HepG2 (cell line): ENCODE results near the gene GALNT10. TPM values are rescaled to one million over a fixed set of nuclear protein-coding genes. Genes with fewer than 3 reads are reported as not detected.

ENCODE experiments used
- ATAC-seq: fragments of 200-7000 bp; cut with Tn5 transposase; 3 replicates; pipeline ENCODE4 v1.9.1; 2020; ENCODE audit warnings: mild to moderate bottlenecking, moderate library complexity
- BruUV-seq: library from RNA; stranded (reverse); fragments of 400-500 nt; replicated peaks from 2 replicates; lab custom pipeline; 2021; lab: Mats Ljungman, UMichigan
- CTCF ChIA-PET: fragments of 300-600 bp; formaldehyde crosslinking; extraction: SDS; loops from one replicate; lab custom pipeline; 2021; ENCODE audit warnings: low total read pairs, inconsistent platforms, low intra/inter-chr PET ratio; lab: Yijun Ruan, JAX
- POLR2A ChIA-PET: fragments of 350-600 bp; sonication (Branson Sonifier 250); formaldehyde crosslinking; loops from one replicate; lab custom pipeline; 2020; ENCODE audit warnings: antibody characterized with exemption, inconsistent platforms; lab: Yijun Ruan, JAX
- DNase-seq: peaks from one replicate; pipeline ENCODE4 v3.0.0-alpha.2; 2015; ENCODE audit warnings: low spot score
- FAIRE-seq: peaks from 3 replicates; lab custom pipeline; 2011; peaks lifted over from hg19 to GRCh38; lab: Jason Lieb, UNC
- H2AFZ ChIP-seq: one replicate; pipeline ENCODE4 v1.6.1; 2011; ENCODE audit warnings: low read length, inconsistent platforms
- H3K27ac ChIP-seq: fragments of 300-600 bp; 3 replicates; pipeline ENCODE4 v1.8.0; 2011; ENCODE audit warnings: mixed run types, mild to moderate bottlenecking, mixed read lengths, low read length, inconsistent platforms; ENCODE audit not compliant: insufficient read depth; ENCODE audit errors: extremely low read length
- H3K27me3 ChIP-seq, 2 experiments: fragments of 200-600 bp in 1 of 2; 2 replicates in 1 of 2; 3 replicates in 1 of 2; pipeline versions ENCODE4 v1.6.0 to v1.8.0; 2011; ENCODE audit warnings: low read length in 2 of 2, mild to moderate bottlenecking in 2 of 2, moderate library complexity in 2 of 2, inconsistent platforms in 1 of 2; ENCODE audit not compliant: insufficient read depth in 2 of 2, control insufficient read depth in 1 of 2
- H3K36me3 ChIP-seq, 2 experiments: fragments of 200-600 bp in 1 of 2; replicated peaks in 1 of 2; 2 replicates in 1 of 2; 3 replicates in 1 of 2; pipeline versions ENCODE4 v1.5.1 to v1.8.0; 2011; ENCODE audit warnings: low read length in 2 of 2, inconsistent platforms in 1 of 2; ENCODE audit not compliant: insufficient read depth in 2 of 2, control insufficient read depth in 1 of 2
- H3K4me1 ChIP-seq: 2 replicates; pipeline ENCODE4 v1.5.1; 2012; ENCODE audit warnings: low read length, inconsistent platforms; ENCODE audit not compliant: insufficient read depth
- H3K4me2 ChIP-seq: 2 replicates; pipeline ENCODE4 v1.6.0; 2011; ENCODE audit warnings: low read depth, low read length, inconsistent platforms
- H3K4me3 ChIP-seq, 3 experiments: fragments of 200-600 bp in 1 of 3; sonication (generic), shearing (Covaris generic) in 1 of 3; replicated peaks in 1 of 3; 2 replicates each; pipeline ENCODE4 v1.5.1; 2011 to 2016; ENCODE audit warnings: low read length in 3 of 3, inconsistent platforms in 2 of 3, low read depth in 2 of 3, mild to moderate bottlenecking in 2 of 3, control low read depth in 1 of 3, mixed read lengths in 1 of 3; ENCODE audit not compliant: insufficient read depth in 1 of 3
- H3K79me2 ChIP-seq: one replicate; pipeline ENCODE4 v1.6.1; 2011; ENCODE audit warnings: low read length, inconsistent platforms; ENCODE audit not compliant: insufficient read depth
- H3K9ac ChIP-seq: 2 replicates; pipeline ENCODE4 v1.6.0; 2011; ENCODE audit warnings: mild to moderate bottlenecking, low read depth, low read length, inconsistent platforms; ENCODE audit not compliant: insufficient read depth
- H3K9me3 ChIP-seq: 2 replicates; pipeline ENCODE4 v1.5.1; 2012; ENCODE audit warnings: mild to moderate bottlenecking, low read length
- H4K20me1 ChIP-seq: 2 replicates; pipeline ENCODE4 v1.6.0; 2011; ENCODE audit warnings: inconsistent platforms, mild to moderate bottlenecking, low read length, moderate library complexity; ENCODE audit not compliant: insufficient read depth
- BCL6 ChIP-seq: IDR thresholded peaks from 2 replicates; pipeline ENCODE4 v1.6.1; 2016; ENCODE audit warnings: missing genetic modification reagents, missing compliant biosample characterization
- CCDC6 ChIP-seq: sonication (generic); formaldehyde crosslinking; IDR thresholded peaks from 2 replicates; pipeline ENCODE4 v1.8.1; 2022; ENCODE audit warnings: mild to moderate bottlenecking, missing genetic modification reagents, moderate library complexity
- ELF3 ChIP-seq: IDR thresholded peaks from 2 replicates; pipeline ENCODE4 v1.6.1; 2016; ENCODE audit warnings: missing genetic modification reagents, missing compliant biosample characterization
- EP300 ChIP-seq, 3 experiments: sonication (generic) in 1 of 3; formaldehyde crosslinking in 1 of 3; IDR thresholded peaks; 2 replicates each; pipeline versions ENCODE4 v1.5.1 to v1.6.1; 2011 to 2020; ENCODE audit warnings: low read depth in 2 of 3, low read length in 2 of 3, borderline replicate concordance in 1 of 3, improper control_type of control experiment in 1 of 3, mild to moderate bottlenecking in 1 of 3, missing genetic modification reagents in 1 of 3, moderate library complexity in 1 of 3
- FOSL2 ChIP-seq: sonication (generic); formaldehyde crosslinking; IDR thresholded peaks from 2 replicates; pipeline ENCODE4 v1.4.0; 2020; ENCODE audit warnings: missing genetic modification reagents
- FOXA1 ChIP-seq, 2 experiments: fragments of 450-650 bp in 1 of 2; sonication (generic) in 1 of 2; formaldehyde crosslinking in 1 of 2; IDR thresholded peaks; 2 replicates each; pipeline versions ENCODE4 v1.4.0 to v1.6.1; 2016 to 2020; ENCODE audit warnings: missing genetic modification reagents in 1 of 2
- FOXA3 ChIP-seq: IDR thresholded peaks from 2 replicates; pipeline ENCODE4 v1.6.1; 2016; ENCODE audit warnings: missing genetic modification reagents, missing compliant biosample characterization
- FOXP1 ChIP-seq, 2 experiments: fragments of 450-650 bp in 1 of 2; IDR thresholded peaks; 2 replicates each; pipeline ENCODE4 v1.6.1; 2017 to 2018; ENCODE audit warnings: antibody characterized with exemption in 1 of 2
- GATAD2A ChIP-seq: IDR thresholded peaks from 2 replicates; pipeline ENCODE4 v1.6.1; 2016
- SAP130 ChIP-seq: IDR thresholded peaks from 2 replicates; pipeline ENCODE4 v1.6.1; 2016; ENCODE audit warnings: low read depth
- TARDBP ChIP-seq: sonication (generic); formaldehyde crosslinking; IDR thresholded peaks from 2 replicates; pipeline ENCODE4 v1.8.0; 2022; ENCODE audit warnings: mild to moderate bottlenecking, missing genetic modification reagents
- TRIM24 ChIP-seq: sonication (generic); formaldehyde crosslinking; IDR thresholded peaks from 2 replicates; pipeline ENCODE4 v1.8.0; 2022; ENCODE audit warnings: mild to moderate bottlenecking, missing genetic modification reagents
- ZNF652 ChIP-seq: IDR thresholded peaks from 2 replicates; pipeline ENCODE4 v1.6.1; 2016; ENCODE audit warnings: low read depth, borderline replicate concordance
- ZNF83 ChIP-seq: sonication (generic); formaldehyde crosslinking; IDR thresholded peaks from 2 replicates; pipeline ENCODE4 v1.4.0; 2020; ENCODE audit warnings: missing genetic modification reagents, mild to moderate bottlenecking, borderline replicate concordance
- WGBS: methylation state at CpG from one replicate; pipeline ENCODE4 v1.1.6; 2017; ENCODE audit warnings: low lambda C conversion rate; 5-methylcytosine and 5-hydroxymethylcytosine counted together
- in situ Hi-C: cut with HindIII; loops from 2 replicates; pipeline ENCODE4 v1.10.0; 2017; ENCODE audit warnings: low pct_unique_long_range_greater_than_20kb; ENCODE audit not compliant: extremely low pct_ligation_motif_present
- intact Hi-C: fragments of 100-400 bp; cut with micrococcal nuclease; formaldehyde crosslinking; loops from one replicate; pipeline ENCODE4 v1.10.0; 2022; ENCODE audit not compliant: unreplicated experiment
- polyA plus RNA-seq, 8 experiments: library from polyadenylated mRNA; depleted of rRNA in 3 of 8; stranded (reverse) in 7 of 8; unstranded in 1 of 8; fragments of >200 nt; fragmentation: Illumina TruSeq in 4 of 8; extraction: Trizol in 4 of 8; gene quantifications; 2 replicates each; pipeline versions ENCODE4 v1.2.1 to v1.2.3, GENCODE V29; 2011 to 2016; ENCODE audit warnings: low read depth in 4 of 8, missing spikeins in 1 of 8, mixed read lengths in 1 of 8; ENCODE audit not compliant: insufficient read depth in 1 of 8
- total RNA-seq, 5 experiments: library from RNA; depleted of rRNA; stranded (reverse); fragments of >200 nt; fragmentation: Illumina TruSeq; extraction: Trizol; gene quantifications; 2 replicates each; pipeline ENCODE4 v1.2.3, GENCODE V29; 2016; ENCODE audit warnings: low read depth in 1 of 5
- TF ChIP-seq, protein P1 (sequence below): sonication (generic); formaldehyde crosslinking; IDR thresholded peaks from 2 replicates; pipeline ENCODE4 v1.4.0; 2020; ENCODE audit warnings: missing genetic modification reagents
- TF ChIP-seq, protein P2 (sequence below): IDR thresholded peaks from 2 replicates; pipeline ENCODE4 v1.4.0; 2020; ENCODE audit warnings: mild to moderate bottlenecking, missing genetic modification reagents

Gene GALNT10
- total and polyA plus RNA-seq, 2 of the 13 experiments (the other 11 are each of a cell fraction or from before 2014, with no cell fraction given): 8.1 to 11.2 TPM

DNA sequence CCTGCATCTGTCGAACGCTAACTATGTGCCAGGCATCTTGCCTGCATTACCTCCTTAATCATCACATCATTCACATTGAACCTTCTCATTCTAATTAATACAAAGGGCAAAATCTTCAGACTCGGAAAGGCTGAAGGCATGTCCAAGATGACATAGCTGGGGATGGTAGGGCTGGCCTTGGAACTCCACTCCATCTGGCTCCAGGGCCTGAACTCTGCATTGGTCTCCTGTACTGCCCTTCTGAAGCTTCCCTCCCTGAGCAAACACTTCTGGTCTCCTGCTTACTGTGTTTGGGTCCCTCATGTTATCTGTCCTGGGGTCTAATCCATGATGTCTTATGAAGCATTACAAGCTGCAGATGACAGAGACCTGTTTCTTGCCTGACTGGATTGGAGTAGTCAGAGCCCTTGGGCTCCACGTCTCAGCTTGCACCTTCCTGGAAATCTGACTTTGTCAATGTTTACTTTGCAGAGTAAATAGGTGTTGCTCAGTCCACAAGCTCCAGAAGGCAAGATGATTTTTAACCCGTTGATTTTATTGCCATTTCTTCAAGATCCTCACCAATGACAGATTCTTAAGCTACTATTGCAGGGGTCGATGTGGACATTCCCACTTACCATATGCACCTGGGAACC is 106.1 kb downstream of the GALNT10 start:
- Histone ChIP-seq H3K4me1 (peaks cover 27% of the 10 kb centered on the region), H3K79me2 (no peaks in the 10 kb centered on the region), H3K27me3 (no peaks in the 10 kb centered on the region), H2AFZ (no peak overlapping the region), H3K4me2 (peak overlapping the region; percentile 13; the same call in 1 of the 2 replicates), H3K9me3 (no peaks in the 10 kb centered on the region), H4K20me1 (no peaks in the 10 kb centered on the region), H3K9ac (no peak overlapping the region), H3K4me3 (no peak overlapping the region), H3K27ac (no peak overlapping the region), H3K36me3 (no peaks in the 10 kb centered on the region; a peak in 1 of 5 replicates)
- ChIA-PET CTCF (no interaction called here), POLR2A (no interaction called here)
- FAIRE-seq (peak; percentile 44), DNase-seq (no peak), ATAC-seq (peak; percentile 72)
- in situ Hi-C loops: no loop called here
- WGBS: 47% methylated on average over 6 of the region's 6 CpGs
- TF ChIP-seq BCL6 (CRISPR knock-in tag) (peak; percentile 81), GATAD2A (CRISPR knock-in tag) (peak; percentile 62), ZNF83 (CRISPR knock-in tag) (no peak), TARDBP (CRISPR knock-in tag) (0 out of 2 replicates have a peak, but pooled peaks have one; percentile 25), ZNF652 (CRISPR knock-in tag) (peak; percentile 87), FOSL2 (peak; percentile 29; the same call in 1 of the 2 replicates), TRIM24 (CRISPR knock-in tag) (no peak), CCDC6 (0 out of 2 replicates have a peak, but pooled peaks have one; percentile 29), SAP130 (peak; percentile 17; the same call in 1 of the 2 replicates), ELF3 (no peak), FOXP1 (IDR thresholded peaks at IDR 0.05) (no peak), FOXP1 (CRISPR knock-in tag; IDR thresholded peaks at IDR 0.05) (0 out of 2 replicates have a peak, but pooled peaks have one; percentile 41), FOXA3 (CRISPR knock-in tag) (peak; percentile 79), EP300 (IDR thresholded peaks at IDR 0.05; ENCODE audit: low read depth in 2 of 2, low read length in 2 of 2) (0 out of 4 replicates have a peak, but pooled peaks of 1 of the 2 experiments have one; percentile 37), EP300 (CRISPR knock-in tag; IDR thresholded peaks at IDR 0.05; ENCODE audit: borderline replicate concordance) (no peak), FOXA1 (IDR thresholded peaks at IDR 0.05) (no peak), FOXA1 (CRISPR knock-in tag; IDR thresholded peaks at IDR 0.05) (peak; percentile 86)
- TF ChIP-seq, protein P1, sequence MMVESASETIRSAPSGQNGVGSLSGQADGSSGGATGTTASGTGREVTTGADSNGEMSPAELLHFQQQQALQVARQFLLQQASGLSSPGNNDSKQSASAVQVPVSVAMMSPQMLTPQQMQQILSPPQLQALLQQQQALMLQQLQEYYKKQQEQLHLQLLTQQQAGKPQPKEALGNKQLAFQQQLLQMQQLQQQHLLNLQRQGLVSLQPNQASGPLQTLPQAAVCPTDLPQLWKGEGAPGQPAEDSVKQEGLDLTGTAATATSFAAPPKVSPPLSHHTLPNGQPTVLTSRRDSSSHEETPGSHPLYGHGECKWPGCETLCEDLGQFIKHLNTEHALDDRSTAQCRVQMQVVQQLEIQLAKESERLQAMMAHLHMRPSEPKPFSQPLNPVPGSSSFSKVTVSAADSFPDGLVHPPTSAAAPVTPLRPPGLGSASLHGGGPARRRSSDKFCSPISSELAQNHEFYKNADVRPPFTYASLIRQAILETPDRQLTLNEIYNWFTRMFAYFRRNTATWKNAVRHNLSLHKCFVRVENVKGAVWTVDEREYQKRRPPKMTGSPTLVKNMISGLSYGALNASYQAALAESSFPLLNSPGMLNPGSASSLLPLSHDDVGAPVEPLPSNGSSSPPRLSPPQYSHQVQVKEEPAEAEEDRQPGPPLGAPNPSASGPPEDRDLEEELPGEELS (CRISPR knock-in tag): peak; percentile 36; the same call in 1 of the 2 replicates
- TF ChIP-seq, protein P2, sequence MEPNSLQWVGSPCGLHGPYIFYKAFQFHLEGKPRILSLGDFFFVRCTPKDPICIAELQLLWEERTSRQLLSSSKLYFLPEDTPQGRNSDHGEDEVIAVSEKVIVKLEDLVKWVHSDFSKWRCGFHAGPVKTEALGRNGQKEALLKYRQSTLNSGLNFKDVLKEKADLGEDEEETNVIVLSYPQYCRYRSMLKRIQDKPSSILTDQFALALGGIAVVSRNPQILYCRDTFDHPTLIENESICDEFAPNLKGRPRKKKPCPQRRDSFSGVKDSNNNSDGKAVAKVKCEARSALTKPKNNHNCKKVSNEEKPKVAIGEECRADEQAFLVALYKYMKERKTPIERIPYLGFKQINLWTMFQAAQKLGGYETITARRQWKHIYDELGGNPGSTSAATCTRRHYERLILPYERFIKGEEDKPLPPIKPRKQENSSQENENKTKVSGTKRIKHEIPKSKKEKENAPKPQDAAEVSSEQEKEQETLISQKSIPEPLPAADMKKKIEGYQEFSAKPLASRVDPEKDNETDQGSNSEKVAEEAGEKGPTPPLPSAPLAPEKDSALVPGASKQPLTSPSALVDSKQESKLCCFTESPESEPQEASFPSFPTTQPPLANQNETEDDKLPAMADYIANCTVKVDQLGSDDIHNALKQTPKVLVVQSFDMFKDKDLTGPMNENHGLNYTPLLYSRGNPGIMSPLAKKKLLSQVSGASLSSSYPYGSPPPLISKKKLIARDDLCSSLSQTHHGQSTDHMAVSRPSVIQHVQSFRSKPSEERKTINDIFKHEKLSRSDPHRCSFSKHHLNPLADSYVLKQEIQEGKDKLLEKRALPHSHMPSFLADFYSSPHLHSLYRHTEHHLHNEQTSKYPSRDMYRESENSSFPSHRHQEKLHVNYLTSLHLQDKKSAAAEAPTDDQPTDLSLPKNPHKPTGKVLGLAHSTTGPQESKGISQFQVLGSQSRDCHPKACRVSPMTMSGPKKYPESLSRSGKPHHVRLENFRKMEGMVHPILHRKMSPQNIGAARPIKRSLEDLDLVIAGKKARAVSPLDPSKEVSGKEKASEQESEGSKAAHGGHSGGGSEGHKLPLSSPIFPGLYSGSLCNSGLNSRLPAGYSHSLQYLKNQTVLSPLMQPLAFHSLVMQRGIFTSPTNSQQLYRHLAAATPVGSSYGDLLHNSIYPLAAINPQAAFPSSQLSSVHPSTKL: peak; percentile 67
- no TSS peak for BruUV-seq
- intact Hi-C loops: no loop called here
